Activated gamma-delta T cell treated with Interleukin-2 at 50 U/mL for 16 hours (primary cell): ENCODE measurements around the gene CTAG2.
"Not testable (repeated sequence)": the region's sequence is repeated elsewhere in the genome, so short reads cannot be mapped to it uniquely, and the experiment has no call there.

ENCODE experiments used
- DNase-seq: peaks from one replicate; pipeline ENCODE4 v3.0.0-alpha.2; 2020

Gene CTAG2

GRCh38 chrX:154645745-154646378 lies 7.5 kb downstream of the CTAG2 start:
- not testable (repeated sequence) for DNase-seq

- DNase-seq, result not testable (repeated sequence)
Measured at GRCh38 chrX:154643708-154644107, 9.7 kb downstream of the CTAG2 start.

- DNase-seq, result not testable (repeated sequence)
Measured at GRCh38 chrX:154641740-154642139, 11.6 kb downstream of the CTAG2 start.

GRCh38 chrX:154633661-154634060 lies 19.7 kb downstream of the CTAG2 start:
- DNase-seq, result not testable (repeated sequence)

- not testable (repeated sequence) for DNase-seq
Measured at GRCh38 chrX:154630949-154631348, 22.4 kb downstream of the CTAG2 start.

- not testable (repeated sequence) for DNase-seq
Measured at GRCh38 chrX:154628960-154629359, 24.4 kb downstream of the CTAG2 start.

GRCh38 chrX:154620767-154621414 lies 32.5 kb downstream of the CTAG2 start:
- not testable (repeated sequence) for DNase-seq

GRCh38 chrX:154619182-154619581 lies 34.2 kb downstream of the CTAG2 start, which contains the start of gene CTAG1B:
Gene CTAG1B (minus strand): TSS chrX:154619282. CDS start chrX:154619218, 64 bp downstream.
- not testable (repeated sequence) for DNase-seq

- DNase-seq, result not testable (repeated sequence)
Measured at GRCh38 chrX:154613586-154613985, 39.8 kb downstream of the CTAG2 start.

- not testable (repeated sequence) for DNase-seq
Measured at GRCh38 chrX:154611146-154611545, 42.2 kb downstream of the CTAG2 start.

GRCh38 chrX:154608823-154609222 lies 44.6 kb downstream of the CTAG2 start:
- not testable (repeated sequence) for DNase-seq

GRCh38 chrX:154607976-154608375 lies 45.4 kb downstream of the CTAG2 start:
- DNase-seq, result not testable (repeated sequence)

GRCh38 chrX:154607370-154607769 lies 46.0 kb downstream of the CTAG2 start:
- no peak for DNase-seq

GRCh38 chrX:154605566-154605965 lies 47.8 kb downstream of the CTAG2 start:
- DNase-seq, result no peak

- no peak for DNase-seq
Measured at GRCh38 chrX:154603438-154604430, 49.6 kb downstream of the CTAG2 start.

- no peak for DNase-seq
Measured at GRCh38 chrX:154602766-154603437, 50.5 kb downstream of the CTAG2 start.

- DNase-seq, result no peak
Measured at GRCh38 chrX:154602226-154602625, 51.2 kb downstream of the CTAG2 start.
